NOMO-1 treated with DMSO at 0.1 percent for 48 hours (cell line): ENCODE results near the gene KCMF1.

Experiments
- DNase-seq: peaks from one replicate; lab custom pipeline; 2025; ENCODE audit not compliant: unreplicated experiment; lab: John Stamatoyannopoulos, UW

The KCMF1 gene

DNA sequence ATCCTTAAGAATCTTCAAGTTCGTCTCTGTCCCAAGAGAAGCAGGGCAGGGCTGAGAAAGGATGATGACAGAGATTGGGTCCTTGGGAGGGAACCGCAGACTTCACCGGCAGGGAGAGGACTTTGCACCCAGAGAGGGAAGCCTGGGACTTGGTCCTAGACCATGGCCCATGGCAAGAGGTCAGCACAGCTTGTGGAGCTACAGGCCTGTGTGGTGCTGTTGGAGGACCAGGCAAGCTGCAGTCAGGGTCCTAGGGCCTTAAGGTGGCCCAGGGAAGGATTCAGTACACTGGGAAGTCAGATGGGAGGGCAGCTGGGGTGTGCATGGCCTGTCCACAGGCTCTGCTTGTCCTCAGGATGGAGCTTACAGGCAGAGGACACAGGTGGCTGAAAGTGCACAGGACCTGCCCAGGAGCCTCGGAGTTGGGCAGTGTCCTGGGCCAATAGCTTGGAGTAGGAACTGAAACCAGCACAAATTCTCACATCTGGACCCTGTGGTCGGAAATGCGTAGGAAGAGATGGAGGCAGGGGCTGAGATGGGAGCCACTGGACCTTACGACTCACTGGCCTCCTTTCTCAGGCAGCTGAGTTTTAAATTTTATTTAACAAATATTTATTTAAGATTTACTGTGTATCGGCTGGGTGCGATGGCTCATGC lies 105.8 kb downstream of the KCMF1 start:
- no peak for DNase-seq

DNA sequence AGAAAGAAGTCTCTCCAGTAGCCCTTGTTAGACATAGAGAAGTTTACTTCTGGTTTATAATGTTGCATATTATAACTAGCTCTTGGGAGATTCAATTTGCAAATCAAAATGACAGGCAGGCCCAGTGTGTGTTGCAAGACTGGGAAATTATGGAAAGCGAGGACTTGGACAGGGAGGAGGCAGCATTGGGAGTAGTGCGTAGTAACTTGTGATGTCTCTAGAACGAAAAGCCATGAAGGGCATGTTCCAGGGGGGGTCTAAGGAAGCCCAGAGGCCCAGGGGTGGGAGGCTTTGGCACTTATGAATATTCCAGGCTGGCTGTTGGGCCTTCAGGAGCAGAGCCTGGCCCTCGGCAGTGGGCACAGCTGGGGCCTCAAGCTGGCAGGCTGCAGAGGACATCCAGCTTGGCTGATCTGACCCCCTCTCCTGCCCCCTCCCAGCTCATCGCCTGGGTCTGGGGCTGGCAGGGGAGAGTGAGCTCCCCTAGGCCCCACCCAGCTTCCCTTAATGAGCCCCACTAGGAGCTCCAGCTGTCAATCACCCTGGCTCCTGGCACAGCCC lies 107.0 kb downstream of the KCMF1 start:
- DNase-seq: no peak

DNA sequence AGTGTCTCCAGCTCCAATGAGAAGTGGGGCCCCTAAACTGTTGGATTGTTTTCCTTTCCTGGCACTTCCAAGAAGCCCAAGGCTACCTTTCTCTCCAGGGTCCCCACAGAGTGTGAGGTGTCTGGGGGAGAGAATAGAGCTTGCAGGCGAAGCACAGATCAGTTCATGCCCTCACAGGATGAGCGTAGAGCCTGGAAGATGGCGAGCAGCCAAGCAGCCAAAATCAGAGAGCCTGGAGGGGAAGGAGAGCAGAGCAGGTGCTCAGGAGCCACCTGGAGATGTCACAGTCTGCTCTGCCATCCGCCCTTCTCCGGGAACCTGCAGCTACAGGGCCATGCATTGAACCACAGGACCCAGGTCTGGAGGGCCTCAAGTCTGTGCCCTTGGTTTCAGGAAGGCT lies 107.6 kb downstream of the KCMF1 start:
- DNase-seq: no peak

DNA sequence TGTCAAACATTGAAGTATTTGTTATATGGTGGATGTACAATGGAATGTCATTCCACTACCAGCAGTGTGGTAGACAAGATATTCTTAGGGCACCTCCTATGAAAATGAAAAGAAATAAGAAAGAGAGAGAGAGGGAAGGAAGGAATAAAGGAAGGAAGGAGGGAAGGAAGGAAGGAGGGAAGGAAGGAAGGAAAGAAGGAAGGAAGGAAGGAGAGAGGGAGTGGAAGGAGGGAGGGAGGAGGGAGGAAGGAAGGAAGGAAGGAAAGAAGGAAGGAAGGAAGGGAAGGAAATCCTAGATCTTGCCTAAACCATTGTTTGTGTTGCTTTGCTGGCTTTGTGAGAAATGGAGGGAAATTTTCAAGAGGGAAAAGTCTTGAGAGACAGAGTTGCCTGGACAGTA lies 112.1 kb downstream of the KCMF1 start:
- no peak for DNase-seq

DNA sequence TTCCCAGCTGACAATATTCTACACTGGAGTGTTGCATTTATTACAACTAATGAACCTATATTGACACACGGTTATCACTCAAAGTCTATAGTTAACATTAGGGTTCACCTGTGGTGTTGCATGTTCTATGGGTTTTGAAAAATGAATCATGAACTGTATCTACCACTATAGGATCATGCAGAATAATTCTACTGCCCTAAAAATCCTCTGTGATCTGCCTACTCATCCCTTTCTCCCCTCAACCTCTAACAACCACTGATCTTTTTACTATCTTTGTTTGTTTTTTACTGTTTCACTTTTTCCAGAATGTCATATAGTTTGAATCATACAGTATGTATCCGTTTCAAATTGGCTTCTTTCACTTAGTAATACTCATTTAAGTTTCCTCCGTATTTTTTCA lies 114.6 kb downstream of the KCMF1 start:
- no peak for DNase-seq

DNA sequence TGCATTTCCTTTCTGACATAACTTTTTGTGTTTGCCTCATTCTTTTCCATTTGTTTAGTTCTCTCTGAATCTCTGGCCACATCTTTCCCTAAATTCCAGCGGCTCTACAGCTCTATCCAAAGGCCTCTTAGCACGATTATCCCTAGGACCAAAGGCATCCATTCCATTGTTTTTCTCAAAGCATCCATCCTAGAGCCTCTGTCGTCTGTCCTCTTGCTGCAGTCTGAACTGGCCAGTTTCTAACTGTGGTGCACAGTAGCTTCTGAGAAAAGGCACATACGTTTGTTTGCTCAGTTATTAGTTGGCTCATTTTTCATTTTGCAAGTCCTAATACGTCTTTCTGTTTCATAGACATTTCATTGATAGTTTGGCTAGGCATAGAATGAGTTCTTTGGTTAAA lies 116.6 kb downstream of the KCMF1 start:
- DNase-seq: no peak

DNA sequence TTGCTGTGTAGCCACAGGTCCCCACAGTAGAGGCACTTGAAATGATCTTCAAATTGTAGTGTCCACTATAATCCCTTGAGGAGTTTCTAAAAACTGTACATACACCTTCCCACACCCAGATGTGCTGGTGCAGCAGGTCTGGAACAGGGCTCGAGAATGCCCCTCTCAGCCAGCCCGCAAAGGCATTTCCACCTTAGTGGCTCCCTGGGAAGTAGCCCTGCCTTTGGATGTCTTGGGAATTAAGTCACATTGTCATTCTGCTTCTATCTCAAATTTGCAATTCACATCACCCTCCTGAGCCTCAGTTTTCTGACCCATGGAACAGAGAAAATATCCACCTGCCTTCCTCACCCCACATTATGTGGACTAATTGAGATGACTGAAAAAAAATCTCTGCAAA lies 118.0 kb downstream of the KCMF1 start:
- DNase-seq: no peak

DNA sequence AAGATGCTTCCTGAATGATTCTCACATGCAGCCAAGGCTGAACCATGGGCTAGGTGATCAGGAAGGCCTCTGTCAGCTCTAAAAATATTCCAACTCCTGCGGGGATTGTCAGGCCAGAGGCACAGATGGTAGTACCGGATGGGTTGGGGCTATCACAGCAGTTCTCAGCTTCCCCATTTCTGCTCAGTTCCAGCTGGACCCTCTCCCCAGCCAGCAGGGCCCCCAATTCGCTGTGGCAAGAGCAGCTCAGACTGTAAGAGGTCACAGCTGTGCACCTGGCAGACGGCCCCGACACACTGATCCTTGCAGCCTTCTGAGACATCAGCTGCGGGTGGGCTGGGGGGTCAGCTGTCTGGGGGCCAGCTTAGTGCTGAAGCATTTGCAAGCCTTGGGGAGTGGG lies 118.6 kb downstream of the KCMF1 start:
- no peak for DNase-seq

DNA sequence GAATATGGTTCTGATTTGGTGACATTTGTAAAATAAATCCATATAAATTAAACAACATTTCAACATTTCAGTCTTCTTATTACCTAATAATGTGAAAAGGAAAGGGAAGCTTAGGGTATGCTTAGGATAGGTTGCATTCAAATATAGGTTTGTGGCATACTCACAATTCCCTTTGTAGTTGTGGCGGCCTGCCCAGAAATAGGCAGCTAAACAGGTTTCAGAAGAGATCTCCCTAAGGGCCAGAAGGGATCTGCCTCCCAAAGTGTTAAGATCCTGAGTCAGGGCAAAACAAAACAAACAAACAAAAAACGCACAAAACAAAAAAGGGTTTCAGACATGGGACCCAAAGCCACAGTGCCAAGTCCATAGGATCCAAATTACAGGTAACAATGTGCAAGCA lies 120.9 kb downstream of the KCMF1 start:
- no peak for DNase-seq

DNA sequence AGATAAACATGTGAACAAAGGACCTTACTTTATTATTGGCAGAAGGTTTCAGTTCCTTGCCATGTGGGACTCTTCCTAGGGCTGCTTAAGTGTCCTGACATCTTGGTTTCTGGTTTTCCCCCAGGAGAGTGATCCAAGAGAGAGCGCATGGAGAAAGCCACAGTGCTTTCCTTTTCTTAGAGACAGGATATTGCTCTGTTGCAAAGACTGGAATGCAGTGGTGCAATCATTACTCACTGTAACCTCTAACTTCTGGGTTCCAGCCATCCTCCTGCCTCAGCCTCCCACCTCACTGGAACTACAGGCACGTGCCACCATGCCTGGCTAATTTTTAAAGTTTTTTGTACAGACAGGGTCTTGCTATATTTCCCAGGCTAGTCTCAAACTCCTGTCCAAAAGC lies 124.1 kb downstream of the KCMF1 start:
- DNase-seq: no peak

DNA sequence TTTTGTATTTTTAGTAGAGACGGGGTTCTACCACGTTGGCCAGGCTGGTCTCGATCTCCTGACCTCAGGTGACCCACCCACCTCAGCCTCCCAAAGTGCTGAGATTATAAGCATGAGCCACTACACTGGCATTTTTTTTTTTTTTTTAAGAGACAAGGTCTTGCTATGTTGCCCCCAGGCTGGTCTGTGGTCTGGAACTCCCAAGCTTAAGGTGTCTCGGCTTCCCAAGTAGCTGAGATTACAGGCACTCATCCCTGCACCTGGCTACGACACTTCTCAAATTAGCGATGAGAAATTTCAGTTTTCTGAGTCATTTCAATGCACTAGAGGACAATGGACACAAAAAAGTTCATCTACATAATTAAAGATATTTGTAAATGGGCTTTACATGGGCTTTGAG lies 125.7 kb downstream of the KCMF1 start:
- DNase-seq: no peak

DNA sequence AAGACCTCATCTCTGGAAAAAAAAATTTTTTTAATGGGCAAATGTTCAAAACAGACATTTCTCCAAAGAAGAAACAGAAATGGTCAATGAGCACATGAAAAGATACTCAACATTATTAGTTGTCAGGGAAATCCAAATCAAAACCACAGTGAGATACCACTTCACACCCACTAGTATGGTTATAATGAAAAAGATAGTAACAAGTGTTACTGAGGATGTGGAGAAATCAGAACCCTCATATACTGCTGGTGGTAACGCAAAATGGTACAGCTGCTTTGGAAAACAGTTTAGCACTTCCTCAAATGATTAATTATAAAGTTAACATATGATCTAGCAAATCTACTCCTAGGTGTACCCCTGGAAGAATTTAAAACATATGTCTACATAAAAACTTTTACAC lies 133.3 kb downstream of the KCMF1 start:
- DNase-seq: no peak

DNA sequence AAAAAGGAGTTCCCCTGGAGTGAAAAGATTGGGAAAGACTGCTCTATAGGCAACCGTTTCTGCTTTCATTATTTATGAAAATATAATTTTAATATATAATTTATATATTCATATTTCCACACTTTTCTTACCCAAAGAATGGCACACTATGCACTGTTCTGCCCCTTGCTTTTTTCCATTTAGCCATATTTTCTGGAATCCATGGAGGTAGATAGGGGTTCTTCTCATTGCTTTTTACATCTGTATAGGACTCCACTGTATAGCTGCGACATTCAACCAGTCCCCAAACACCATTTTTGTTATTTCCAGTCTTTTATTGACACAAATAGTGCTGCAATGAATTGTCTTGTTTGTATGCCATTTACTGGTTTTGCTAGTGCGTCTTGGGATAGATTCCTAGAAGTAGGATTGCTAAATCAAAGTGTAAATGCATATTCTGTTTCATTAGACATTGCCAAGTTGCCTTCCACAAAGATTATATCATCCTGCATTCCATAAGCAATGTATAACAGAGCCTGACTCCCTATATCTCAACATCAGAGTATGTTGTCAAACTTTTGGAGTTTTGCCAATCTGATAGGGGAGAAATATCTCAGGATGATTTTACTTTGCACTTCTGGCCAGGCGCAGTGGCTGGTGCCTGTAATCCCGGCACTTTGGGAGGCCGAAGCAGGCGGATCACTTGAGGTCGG lies 135.7 kb downstream of the KCMF1 start:
- no peak for DNase-seq
